GM18951 (cell line): Measurements from ENCODE around the gene NLGN2.

Experiments used
- POLR2A ChIP-seq: IDR thresholded peaks from 4 replicates; pipeline ENCODE4 v1.6.1; 2011; ENCODE audit warnings: mild to moderate bottlenecking; ENCODE audit not compliant: insufficient read length, insufficient read depth; ENCODE audit errors: extremely low read depth
- in situ Hi-C: fragments of 300-500 bp; cut with MboI; formaldehyde crosslinking; loops from one replicate; pipeline ENCODE4 v1.12.0; 2022; ENCODE audit warnings: low sequenced_read_pairs, mixed read lengths, inconsistent platforms; ENCODE audit not compliant: unreplicated experiment

The NLGN2 gene

GRCh38 chr17:7426896-7427489, 19.3 kb downstream of the NLGN2 start:
- TF ChIP-seq POLR2A = no peak
- in situ Hi-C loops = no loop called here

- in situ Hi-C loops = no loop called here
- TF ChIP-seq POLR2A = no peak
Measured at GRCh38 chr17:7427549-7427948, 19.9 kb downstream of the NLGN2 start.

- TF ChIP-seq POLR2A = no peak
- in situ Hi-C loops = no loop called here
Measured at GRCh38 chr17:7428557-7428956, 20.9 kb downstream of the NLGN2 start, which contains the start of gene SPEM3. SPEM3 (plus strand) TSS chr17:7428857; CDS start chr17:7428903, 46 bp downstream.

- in situ Hi-C loops = no loop called here
- TF ChIP-seq POLR2A = no peak
Measured at GRCh38 chr17:7429722-7430121, 22.1 kb downstream of the NLGN2 start.

GRCh38 chr17:7431231-7431630, 23.6 kb downstream of the NLGN2 start:
- in situ Hi-C loops = no loop called here
- TF ChIP-seq POLR2A = no peak

GRCh38 chr17:7432296-7432695, 24.7 kb downstream of the NLGN2 start:
- in situ Hi-C loops = no loop called here
- TF ChIP-seq POLR2A = no peak

GRCh38 chr17:7435676-7436555, 28.3 kb downstream of the NLGN2 start:
- TF ChIP-seq POLR2A = peak; percentile 39
- in situ Hi-C loops = no loop called here

GRCh38 chr17:7436556-7437368, 29.1 kb downstream of the NLGN2 start:
- in situ Hi-C loops = no loop called here
- peak; percentile 27 for TF ChIP-seq POLR2A

- TF ChIP-seq POLR2A = no peak
- in situ Hi-C loops = no loop called here
Measured at GRCh38 chr17:7437369-7437863, 29.8 kb downstream of the NLGN2 start.

- in situ Hi-C loops = no loop called here
- no peak for TF ChIP-seq POLR2A
Measured at GRCh38 chr17:7437950-7438614, 30.4 kb downstream of the NLGN2 start.

GRCh38 chr17:7438656-7439460, 31.2 kb downstream of the NLGN2 start:
- no peak for TF ChIP-seq POLR2A
- in situ Hi-C loops = no loop called here
